Hematopoietic multipotent progenitor cell treated with erythropoietin and hydrocortisone succinate and interleukin-3 and kit ligand, for 6 days (in vitro differentiated cells): Measurements from ENCODE around the gene ELOVL6.

Experiments used
- DNase-seq: peaks from one replicate; pipeline ENCODE4 v3.0.0-alpha.2; 2015

The ELOVL6 gene

GRCh38 chr4:110019153-110019552 lies 179.3 kb downstream of the ELOVL6 start:
- no peak for DNase-seq

- no peak for DNase-seq
Observed at GRCh38 chr4:110014233-110014632, 184.2 kb downstream of the ELOVL6 start.

DNA sequence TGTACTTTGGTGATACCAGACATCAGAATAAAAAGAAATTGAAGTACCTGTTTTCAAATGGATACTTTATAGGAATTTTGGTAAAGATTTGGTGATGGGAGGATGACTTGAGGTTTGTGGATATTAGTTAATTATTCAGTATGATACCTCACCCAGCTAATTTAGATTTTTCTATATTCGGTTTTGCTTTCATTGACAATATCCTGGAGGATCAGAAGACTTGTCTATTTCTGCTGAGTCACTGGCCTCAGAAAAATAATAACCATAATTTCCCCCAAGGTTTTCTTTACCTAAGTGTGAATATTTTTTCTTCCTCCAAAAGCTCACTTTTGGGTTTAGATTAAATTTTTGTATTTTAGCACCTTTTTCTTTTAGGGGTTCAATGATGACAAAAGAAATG lies 185.5 kb downstream of the ELOVL6 start:
- no peak for DNase-seq

DNA sequence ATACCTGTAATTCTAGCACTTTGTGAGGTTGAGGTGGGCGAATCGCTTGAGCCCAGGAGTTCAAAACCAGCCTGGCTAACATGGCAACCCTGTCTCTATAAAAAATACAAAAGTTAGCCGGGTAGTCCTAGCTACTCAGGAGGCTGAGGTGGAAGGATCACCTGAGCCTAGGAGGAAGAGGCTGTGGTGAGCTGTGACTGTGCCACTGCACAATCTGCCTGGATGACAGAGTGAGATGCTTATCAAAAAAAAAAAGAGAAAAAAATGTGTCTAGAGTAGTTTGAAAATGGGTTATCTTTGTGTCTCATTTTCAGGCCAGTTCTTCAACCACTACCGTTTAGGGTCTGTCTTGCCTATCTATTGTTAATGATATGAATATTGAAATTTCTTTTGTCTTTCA lies 187.6 kb downstream of the ELOVL6 start:
- no peak for DNase-seq

GRCh38 chr4:110009550-110009949 lies 188.9 kb downstream of the ELOVL6 start:
- DNase-seq = no peak

- no peak for DNase-seq
Observed at GRCh38 chr4:110008540-110008939, 189.9 kb downstream of the ELOVL6 start.

DNA sequence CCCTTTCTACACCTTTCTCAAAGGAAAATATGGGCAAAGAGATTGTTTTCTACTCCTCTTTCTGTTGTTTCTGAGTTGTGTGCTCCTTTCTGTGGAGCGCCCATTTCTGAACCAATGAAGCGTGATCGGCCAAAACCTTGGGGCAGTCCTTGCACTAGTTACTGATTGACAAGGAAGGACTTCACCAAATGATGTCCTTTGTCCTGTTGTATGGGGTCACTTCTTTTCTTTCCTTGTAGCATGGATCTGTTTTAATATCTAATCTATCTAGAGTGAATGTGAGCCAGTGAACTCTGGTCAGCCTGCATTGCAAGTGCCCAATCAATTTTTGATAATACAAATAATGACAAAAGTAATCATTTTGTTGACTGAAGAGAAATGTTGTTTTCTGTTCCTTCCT lies 191.2 kb downstream of the ELOVL6 start:
- no peak for DNase-seq

- peak; percentile 89 for DNase-seq
Observed at GRCh38 chr4:110005461-110006056, 192.9 kb downstream of the ELOVL6 start.

GRCh38 chr4:110004556-110004955 lies 193.9 kb downstream of the ELOVL6 start:
- DNase-seq = no peak

DNA sequence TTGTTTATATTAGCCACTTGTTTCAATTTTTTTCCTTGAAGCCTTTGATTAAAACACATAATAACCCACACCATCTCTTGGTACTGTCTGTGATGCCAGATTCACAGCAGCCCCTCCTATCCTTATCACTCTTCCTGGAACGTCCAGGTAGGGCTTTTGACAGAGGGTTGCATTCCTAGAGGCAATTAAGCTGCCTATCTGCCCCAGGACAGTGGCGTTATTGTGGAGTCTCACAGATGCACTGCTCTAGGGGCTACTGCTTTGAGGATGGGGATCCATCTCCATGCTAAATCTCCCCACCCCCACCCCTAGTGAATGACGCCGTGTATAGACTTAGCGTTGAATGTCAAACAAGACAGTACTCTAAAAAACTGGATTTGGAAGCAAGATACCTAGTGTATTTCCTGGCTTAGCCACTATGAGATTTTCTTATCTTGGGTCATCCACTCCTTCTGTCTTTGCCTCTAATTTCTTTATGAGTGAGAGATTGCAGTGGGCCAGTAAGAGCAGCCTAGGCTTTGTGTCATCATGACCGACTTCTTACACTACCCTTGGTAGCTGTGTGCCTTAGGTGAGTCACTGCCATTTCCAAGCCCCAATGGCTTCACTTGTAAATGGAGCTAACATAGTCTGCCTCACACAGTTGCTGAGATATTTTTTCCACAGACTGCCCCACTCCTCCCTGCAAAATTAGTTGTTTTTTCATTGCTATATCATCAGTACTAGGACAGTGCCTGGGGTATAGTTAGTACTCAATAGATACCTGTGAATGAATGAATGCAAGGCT lies 194.8 kb downstream of the ELOVL6 start:
- DNase-seq = peak; percentile 8

DNA sequence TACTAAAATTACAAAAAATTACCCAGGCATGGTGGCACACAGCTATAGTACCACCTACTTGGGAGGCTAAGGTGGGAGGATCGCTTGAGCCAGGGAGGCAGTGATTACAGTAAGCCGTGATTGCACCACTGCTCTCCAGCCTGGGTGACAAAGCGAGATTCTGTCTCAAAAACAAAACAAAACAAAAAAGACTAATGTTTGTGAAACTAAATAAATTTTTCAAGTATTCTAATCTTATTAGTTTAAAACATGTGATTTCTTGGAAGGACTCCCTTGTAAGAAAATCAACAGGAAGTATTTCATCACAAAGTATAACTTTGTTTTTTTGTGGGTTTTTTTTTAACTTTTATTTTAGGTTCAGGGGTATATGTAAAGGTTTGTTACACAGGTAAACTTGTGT lies 196.1 kb downstream of the ELOVL6 start:
- no peak for DNase-seq

- DNase-seq = no peak
Observed at GRCh38 chr4:109999585-109999912, 198.9 kb downstream of the ELOVL6 start.

- DNase-seq = peak; percentile 88
Observed at GRCh38 chr4:109998867-109999584, 199.4 kb downstream of the ELOVL6 start.

- no peak for DNase-seq
Observed at GRCh38 chr4:109996526-109996925, 201.9 kb downstream of the ELOVL6 start.
